HG03095 (cell line): ENCODE data around the gene CYP2B6.
"Not testable (repeated sequence)": the region's sequence is repeated elsewhere in the genome, so short reads cannot be mapped to it uniquely, and the experiment has no call there.

Experiments used
- ATAC-seq: cut with Tn5 transposase; IDR thresholded peaks from one replicate; pipeline ENCODE4 v1.9.1; 2021; ENCODE audit warnings: moderate library complexity; ENCODE audit not compliant: unreplicated experiment

CYP2B6 gene

GRCh38 chr19:41029524-41030432, 38.7 kb downstream of the CYP2B6 start:
- no peak for ATAC-seq

GRCh38 chr19:41030651-41031050, 39.6 kb downstream of the CYP2B6 start:
- ATAC-seq = no peak

- no peak for ATAC-seq
Measured at GRCh38 chr19:41031916-41032315, 40.8 kb downstream of the CYP2B6 start.

- ATAC-seq = not testable (repeated sequence)
Measured at GRCh38 chr19:41033324-41033723, 42.2 kb downstream of the CYP2B6 start.

- ATAC-seq = no peak
Measured at GRCh38 chr19:41039806-41040205, 48.7 kb downstream of the CYP2B6 start.

- not testable (repeated sequence) for ATAC-seq
Measured at GRCh38 chr19:41045095-41045494, 54.0 kb downstream of the CYP2B6 start.

GRCh38 chr19:41050426-41050825, 59.3 kb downstream of the CYP2B6 start:
- no peak for ATAC-seq

GRCh38 chr19:41052162-41052561, 61.1 kb downstream of the CYP2B6 start:
- ATAC-seq = not testable (repeated sequence)

- not testable (repeated sequence) for ATAC-seq
Measured at GRCh38 chr19:41053331-41053730, 62.2 kb downstream of the CYP2B6 start.

- no peak for ATAC-seq
Measured at GRCh38 chr19:41064974-41065569, 74.0 kb downstream of the CYP2B6 start.
